Effector CD8-positive, alpha-beta T cell (primary cell): Measurements from ENCODE around the gene PABPC3.
A peak's percentile ranks its signal among the peaks of the same experiment; 100 is the strongest.

ENCODE experiments used
- DNase-seq: peaks from one replicate; lab custom pipeline; 2025; lab: John Stamatoyannopoulos, UW

PABPC3 gene

DNA sequence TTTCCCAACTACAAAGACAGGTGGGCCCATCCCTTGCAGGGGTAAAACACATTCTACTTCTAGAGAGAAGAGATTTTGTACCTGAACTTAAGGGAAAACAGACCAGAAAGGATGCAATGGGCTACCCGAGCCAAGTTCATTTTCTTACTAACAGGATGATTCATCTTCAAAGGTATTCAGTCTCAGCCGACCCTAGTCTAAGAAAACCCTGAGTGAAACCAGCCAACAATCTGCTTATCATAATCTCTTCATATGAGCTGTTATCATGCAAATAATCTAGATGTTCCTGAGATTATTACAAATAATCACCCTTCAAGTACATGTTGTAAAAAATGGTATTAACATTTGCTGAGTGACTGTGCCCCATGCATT is 15.6 kb downstream of the PABPC3 start:
- no peak for DNase-seq

DNA sequence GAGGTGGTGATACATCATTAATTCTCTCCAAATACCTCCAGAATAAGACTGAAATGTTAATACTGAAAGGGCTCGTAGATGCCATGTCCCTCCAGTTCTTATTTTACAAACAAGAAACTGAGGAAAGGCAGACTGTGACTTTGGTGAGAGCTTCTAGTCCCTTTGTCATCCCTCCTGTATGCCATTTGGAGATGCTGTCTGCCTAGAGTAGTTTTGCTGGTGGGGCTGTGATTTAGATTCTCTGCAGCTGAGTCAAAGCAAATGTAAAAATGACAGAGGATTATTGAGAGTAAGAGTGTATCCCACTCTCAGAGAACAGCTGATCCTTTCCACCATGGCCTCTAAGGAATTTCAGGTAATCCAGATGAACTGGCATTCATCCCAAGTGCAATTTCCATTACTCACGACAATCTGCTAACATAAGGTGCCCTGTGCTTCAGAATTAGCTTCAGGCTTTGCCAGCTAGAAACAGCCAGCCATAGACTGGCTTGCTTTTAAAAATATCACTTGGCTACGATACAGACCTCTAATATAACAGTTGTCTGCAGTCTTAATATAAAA is 16.8 kb downstream of the PABPC3 start:
- no peak for DNase-seq

DNA sequence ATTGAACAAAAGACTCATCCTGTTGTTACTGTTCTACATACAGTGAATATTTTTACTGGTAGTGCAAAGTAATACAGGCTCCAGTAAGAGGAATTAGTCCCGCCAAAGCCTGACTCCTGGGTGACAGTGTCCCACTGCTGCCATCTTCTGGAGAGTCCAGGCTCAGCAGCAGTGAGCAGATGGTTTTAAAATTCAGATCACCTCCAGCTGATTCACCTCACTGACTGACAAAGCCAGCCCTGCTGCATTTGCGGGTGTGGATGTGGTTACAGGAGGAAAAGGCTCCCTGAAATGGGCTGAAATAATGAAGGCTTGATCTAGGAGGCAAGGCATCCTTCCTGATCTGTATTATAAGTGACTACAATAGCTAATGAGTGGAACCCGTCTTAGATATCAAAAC is 18.3 kb downstream of the PABPC3 start:
- peak; percentile 3 for DNase-seq

DNA sequence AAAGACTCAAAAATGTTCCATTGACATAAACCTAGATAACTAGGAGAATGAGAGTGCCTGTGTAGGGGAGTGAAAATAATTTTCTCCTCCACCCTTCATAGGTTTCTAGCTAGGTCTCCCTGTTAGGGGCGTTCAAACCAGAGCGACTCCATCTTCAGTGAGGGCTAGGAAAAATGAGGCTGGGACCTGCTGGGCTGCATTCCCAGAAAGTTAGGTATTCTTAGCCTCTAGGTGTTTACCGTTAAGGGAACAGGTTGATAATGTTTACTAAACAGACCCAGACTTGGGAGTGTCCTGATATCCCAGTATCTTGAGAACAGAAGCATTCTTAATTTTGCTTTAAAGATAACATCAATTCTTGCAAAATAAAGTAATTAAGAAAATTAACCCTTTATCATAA is 20.1 kb downstream of the PABPC3 start:
- DNase-seq: no peak

DNA sequence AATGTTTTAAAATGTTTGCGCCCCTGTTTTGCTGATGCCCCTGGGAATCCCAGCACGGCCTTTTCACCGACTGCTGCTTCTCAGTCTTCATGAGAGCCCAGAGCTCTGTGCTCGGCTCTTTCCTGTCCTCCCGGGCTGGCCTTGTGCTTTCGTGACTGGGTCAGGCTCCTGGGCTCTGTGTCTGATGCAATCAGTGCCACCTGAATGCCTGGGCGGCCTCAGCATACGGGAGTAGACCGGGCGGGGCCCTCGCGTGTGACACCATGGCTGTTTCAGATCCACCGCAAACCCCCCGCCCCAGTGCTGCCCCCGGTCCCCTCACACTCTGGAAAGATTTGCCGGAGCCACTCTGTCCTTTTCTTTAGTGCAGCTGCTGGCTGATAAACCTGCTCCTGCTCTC is 21.4 kb downstream of the PABPC3 start:
- no peak for DNase-seq

DNA sequence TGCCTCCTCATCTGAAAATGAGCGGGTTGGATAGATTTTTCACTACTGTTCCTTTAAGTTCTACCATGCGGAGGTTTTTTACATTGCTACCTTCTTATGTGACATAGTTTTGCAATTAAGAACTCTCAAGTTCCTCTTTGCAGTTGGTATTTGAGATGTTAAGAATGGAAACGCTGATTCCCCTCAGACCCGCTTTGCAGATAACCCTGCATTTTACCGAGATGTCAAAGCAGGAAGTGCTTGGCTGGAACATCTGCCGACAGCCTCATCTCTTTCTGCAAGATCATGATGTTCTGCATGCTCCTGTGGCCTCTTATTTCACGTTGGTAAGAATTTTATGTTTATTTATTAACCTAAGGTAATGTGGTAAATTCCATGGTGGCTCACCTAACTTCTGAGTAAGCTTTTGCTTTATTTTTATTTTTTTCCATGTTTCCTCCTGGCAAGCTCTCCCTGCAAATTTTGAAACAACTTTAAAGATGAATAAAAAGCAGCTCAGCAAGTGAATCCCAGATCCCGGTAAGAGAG is 22.5 kb downstream of the PABPC3 start:
- DNase-seq: no peak

DNA sequence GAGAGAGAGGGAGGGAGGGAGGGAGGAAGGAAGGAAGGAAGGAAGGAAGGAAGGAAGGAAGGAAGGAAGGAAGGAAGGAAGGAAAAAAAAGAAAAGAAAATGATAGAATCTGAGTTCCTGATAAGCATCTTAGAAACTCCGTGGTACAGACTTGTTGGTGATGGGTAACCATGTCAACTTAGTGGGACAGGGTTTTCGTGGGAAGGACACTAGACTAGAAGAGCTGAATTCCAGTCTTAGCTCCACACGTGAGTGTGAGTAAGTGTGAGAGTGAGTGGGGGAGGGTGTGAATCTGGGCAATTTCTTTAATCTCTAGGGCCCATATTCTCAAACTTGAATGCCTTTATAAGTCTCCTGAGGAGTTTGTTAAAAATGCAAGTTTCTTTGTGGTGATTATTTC is 35.0 kb downstream of the PABPC3 start:
- DNase-seq: no peak

DNA sequence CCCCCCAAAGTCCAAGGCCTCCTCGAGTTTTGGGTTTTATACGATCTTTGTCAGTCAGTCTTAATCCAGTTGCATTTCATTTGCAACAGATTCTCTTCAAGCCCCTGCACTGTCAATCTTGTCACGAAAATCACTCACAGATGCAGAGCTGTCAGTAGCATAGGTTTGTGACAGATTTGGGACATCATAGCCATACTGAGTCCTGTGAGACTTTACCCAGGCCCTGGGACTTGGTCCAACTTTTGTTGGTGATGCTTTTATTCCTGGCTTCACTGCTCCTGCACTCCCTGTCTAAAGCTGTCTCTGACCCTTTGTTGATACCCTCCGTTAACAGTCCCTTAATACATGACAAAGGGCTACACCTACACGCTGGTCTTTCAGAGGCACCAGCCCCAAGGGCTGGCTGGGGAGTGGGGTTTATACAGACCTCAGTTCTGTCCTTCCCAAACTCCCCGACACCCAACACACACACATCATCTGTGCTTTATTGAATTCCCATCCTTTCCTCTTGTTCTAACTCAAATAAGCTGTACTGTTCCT is 36.0 kb downstream of the PABPC3 start:
- DNase-seq: no peak

DNA sequence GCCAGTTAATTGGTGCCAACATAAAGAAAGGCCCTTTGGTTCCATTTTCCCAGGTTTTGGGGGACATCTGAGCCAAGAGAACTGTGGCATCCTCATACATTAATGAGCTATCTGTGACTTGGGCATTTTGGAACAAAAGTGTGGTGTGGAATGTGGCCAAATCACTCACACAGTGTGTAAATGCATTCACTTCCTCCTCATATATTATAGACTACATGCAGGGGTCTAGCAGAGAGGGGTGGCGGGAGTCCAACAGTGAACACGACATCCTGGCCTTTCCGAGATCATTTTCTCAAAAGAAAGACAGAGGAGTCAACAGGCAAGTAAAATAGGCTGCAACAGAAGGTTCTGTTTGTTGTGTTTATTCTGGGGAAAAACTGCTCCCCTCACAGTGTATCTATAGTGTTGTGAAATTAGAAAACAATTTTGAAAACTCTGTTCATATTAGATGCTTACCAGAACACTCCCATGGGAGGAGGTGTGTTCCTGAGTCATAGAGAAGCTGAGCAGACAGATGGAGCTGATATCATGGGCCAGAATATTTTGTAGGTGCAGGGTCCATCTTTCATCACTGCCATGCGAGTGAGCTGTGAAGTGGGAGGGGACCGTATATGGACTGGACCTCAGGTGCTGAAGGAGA is 36.9 kb downstream of the PABPC3 start:
- no peak for DNase-seq

DNA sequence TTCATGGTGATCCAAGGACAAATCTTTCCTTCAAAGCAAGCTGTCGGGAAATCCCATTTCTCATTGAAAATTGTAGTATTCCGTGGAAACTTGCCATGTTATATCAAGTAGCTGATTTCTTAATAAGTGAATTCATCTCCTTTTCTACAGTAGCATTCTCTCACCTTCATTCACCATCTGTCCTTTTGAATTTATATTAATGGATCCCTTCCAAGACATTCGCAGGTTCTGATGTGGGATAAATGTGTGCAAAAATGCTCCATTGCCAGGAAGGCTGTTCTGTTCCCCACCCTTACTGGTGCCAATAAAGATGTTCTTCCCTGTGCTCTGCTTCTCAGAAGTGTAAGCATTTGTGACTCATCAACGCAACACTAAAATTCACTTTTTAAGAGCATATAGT is 40.0 kb downstream of the PABPC3 start:
- DNase-seq: no peak

DNA sequence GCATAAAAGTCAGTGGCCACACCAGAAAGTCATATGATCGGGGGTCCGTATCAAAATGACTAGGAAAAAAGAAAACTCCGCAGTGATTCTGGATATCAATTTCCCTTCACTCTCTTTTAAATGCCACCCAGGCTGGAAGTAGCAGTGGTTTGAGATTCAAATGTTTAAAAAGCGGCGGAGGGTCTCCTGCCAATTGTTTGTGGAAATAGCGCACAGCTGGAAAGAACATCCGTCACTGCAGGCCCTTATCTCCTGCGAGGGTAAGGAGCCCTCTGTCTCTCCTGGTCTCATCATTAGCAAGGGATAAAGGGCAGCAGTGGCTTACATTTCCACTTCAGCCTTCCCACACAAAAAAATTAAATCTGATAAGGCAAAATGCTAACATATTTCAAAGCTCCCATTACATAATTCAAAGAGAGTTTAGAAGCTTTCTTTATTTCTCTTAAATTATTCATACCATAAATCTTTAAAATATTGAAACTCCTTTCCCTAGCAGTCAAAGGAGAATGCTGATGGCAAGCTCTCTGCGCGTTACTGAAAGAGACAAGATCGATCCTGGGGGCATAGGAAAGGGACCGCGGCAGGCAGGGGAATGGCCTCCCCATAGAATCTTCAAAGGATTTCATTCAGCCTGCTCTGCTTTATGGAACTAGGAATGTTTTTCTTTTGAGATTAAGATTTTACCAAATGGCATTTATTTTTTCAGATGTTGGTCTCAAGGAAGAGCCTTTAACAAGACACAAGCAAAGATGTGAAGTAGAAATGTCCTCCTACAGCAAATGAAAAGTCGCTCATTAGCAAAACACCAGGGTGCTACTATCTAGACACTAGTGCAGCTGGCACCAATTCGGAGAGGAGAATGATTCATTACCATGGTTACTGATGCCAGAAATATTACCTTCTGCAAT is 41.2 kb downstream of the PABPC3 start:
- DNase-seq: no peak

DNA sequence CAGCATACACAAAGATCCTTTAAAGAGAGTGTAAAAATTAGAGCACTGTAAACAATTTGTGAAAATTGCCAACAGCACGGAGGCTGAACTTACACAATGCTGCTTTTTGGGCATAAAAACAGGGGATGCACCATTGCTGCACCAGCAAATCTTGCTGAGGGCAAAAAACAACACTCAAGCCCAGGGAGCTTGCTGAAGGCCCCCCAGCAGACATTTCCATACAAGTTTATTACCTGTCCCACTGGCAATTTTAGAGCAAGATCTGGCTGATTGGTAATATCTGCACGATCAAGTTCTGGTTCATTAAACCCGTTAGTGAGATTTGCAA is 41.8 kb downstream of the PABPC3 start:
- DNase-seq: no peak

DNA sequence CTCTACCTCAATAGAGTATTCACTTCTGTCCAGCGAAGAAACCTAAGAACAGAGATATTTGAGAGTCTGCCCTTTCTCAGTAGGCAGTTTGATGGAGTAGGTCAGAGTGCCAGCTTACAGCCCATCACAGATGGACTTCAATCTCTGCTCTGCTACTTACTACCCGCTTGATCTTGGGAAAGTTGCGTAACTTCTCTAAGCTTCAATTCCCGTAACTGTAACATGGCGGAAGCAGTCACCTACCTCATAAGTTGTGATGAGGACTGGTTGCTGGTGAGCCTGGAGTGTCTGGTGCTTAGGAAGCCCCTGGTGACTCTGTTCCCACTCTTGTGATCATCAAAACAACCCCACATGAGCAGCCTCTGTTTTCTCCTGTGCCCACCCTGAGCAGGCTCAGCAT is 45.1 kb downstream of the PABPC3 start:
- DNase-seq: no peak

DNA sequence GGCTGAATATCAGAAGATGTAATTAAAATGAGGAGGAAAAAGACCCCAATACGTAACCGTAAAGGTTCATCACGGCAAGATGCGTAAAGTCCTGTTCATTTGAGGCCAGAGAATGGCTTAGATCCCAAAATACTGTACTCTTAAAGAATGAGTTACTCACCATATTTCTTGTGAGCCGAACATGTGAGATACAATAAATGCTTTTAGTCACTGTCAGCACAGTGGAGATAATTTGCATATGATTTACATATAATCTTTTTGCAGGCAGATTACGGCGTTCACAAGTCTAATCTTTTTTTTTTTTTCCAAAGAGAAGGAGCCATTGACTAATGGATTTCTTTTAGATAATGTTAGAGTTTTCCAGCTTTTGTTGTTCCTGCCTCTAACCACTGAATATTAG is 47.8 kb downstream of the PABPC3 start:
- DNase-seq: no peak

DNA sequence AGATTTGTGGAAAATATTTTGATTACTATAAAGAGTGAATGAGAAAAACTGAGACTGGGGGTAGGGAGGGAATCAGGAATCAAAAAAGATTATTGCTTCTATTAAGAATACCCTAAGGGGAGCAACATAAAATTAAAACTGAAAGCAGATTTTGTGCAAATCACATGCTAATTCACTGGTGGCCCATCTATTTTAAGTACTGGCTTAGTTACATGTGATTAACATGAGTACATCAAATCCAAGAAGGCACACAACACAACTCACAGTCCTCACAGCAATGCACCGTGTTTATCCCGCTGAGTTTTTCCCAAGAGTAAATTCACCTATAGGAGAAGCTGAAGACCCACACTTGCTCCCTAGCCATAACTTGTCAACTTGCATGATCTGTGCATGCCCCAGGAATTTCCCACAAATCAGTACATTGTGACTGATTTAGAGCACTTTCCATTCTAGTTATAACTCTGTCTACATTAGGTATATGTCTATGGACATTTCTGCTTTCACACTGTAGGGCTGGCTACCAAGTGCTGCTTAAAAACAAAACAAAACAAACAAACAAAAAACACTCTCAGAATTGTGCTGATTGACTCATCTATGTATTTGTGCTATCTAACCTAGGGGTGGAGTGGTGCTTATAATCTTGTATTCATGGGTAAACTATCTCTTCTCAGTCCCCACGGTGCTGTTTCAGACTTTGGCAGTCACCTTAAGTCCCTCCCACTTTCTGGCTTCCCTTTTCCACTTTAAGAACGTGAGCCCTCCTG is 51.9 kb downstream of the PABPC3 start:
- DNase-seq: no peak

DNA sequence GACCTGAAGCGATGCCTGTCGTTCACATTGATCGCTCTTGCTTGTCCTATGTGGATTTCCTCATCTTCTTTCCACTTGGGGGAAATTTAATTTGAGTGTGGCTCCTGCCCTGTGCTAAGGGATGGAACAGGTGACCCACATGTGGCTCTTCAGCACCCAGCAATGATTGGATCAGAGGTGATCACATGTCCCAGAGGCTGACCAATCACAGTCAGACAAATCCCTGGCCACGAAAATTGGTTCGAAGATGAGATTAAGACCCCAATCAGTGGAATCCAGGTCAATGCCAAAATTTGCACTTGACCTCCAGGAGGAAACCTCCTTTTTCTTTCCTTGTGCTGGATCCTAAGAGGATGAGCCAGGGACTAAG is 52.5 kb downstream of the PABPC3 start:
- no peak for DNase-seq
